Fibroblast of upper back skin (primary cell): ENCODE data around the gene MSANTD3.
"Not testable (repeated sequence)": the region's sequence is repeated elsewhere in the genome, so short reads cannot be mapped to it uniquely, and the experiment has no call there.

Experiments used
- DNase-seq: peaks from one replicate; pipeline ENCODE4 v3.0.0-alpha.2; 2013

Gene MSANTD3

GRCh38 chr9:100426530-100427365, at the start of gene MSANTD3:
MSANTD3 (plus strand) TSS chr9:100427143; CDS start chr9:100441939, 14,796 bp downstream.
- peak; percentile 73 for DNase-seq

- DNase-seq, result peak; percentile 88
Measured at GRCh38 chr9:100379862-100380261, 47.1 kb upstream of the MSANTD3 start.

DNA sequence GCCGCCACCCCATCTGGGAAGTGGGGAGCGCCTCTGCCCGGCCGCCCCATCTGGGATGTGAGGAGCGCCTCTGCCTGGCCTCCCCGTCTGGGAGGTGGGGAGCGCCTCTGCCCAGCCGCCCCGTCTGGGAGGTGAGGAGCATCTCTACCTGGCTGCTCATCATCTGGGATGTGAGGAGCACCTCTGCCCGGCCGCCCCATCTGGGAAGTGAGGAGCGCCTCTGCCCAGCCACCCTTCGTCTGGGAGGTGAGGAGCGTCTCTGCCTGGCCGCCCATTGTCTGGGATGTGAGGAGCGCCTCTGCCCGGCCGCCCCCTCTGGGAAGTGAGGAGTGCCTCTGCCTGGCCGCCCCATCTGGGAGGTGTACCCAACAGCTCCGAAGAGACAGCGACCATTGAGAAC, 34.0 kb upstream of the MSANTD3 start:
- not testable (repeated sequence) for DNase-seq

- DNase-seq, result peak; percentile 33
Measured at GRCh38 chr9:100394032-100394695, 32.8 kb upstream of the MSANTD3 start.

DNA sequence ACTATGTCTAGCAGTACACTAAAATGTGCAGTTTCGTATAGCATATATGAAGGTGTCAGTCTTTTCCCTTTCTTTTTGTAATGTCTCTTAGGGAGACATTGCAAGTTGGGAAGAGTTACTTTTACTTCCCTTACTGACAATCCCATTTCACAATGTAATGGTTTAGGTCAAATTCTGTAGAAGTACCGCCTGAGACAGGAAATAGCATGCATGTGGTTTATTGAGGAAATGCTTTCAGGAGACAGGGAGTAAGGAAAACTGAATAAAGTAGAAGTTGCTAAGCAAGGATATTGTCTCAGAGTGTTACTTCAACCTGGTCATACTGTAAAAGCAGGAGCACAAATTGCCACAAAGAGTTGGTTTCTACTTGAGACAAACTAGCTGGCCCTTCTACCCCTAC, 32.1 kb upstream of the MSANTD3 start:
- DNase-seq, result peak; percentile 39

- DNase-seq, result no peak
Measured at GRCh38 chr9:100396769-100397168, 30.2 kb upstream of the MSANTD3 start.

- peak; percentile 13 for DNase-seq
Measured at GRCh38 chr9:100397529-100398266, 29.2 kb upstream of the MSANTD3 start.

DNA sequence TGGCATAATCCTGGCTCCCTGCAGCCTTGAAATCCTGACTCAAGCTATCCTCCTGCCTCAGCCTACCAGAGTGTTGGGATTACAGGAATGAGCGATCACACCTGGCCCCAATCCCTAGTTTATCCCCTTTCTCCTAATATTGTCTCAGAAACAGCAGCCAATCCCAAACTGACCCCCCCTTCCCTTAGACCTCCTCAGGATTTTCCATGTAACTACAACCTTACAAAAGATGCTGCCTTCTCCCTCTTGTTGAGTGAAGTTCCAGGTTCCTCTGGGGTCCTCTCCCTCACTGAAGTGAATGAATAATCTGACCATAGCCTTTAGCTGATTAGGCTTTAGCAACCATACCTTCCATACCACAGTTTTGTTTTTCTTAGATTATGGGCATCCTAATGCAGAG, 25.9 kb upstream of the MSANTD3 start:
- DNase-seq, result no peak

DNA sequence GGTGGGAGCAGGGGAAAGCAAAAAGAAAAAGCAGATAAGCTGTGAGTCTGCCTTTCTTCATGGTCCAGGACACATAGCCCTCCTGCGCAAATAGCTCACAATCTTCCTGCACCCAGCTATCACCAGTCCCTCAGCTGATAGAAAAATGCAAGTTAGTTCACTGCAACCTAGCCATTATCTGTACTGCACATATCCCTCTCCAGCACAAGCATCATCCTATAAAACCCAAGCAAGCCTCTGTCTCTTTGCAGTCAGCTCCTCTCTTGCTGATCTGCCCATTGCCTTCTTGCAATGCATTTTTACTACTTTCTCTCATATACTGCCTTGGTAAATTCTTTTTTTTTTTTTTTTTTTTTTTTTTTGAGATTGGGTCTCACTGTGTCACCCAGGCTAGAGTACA, 20.0 kb upstream of the MSANTD3 start:
- no peak for DNase-seq

DNA sequence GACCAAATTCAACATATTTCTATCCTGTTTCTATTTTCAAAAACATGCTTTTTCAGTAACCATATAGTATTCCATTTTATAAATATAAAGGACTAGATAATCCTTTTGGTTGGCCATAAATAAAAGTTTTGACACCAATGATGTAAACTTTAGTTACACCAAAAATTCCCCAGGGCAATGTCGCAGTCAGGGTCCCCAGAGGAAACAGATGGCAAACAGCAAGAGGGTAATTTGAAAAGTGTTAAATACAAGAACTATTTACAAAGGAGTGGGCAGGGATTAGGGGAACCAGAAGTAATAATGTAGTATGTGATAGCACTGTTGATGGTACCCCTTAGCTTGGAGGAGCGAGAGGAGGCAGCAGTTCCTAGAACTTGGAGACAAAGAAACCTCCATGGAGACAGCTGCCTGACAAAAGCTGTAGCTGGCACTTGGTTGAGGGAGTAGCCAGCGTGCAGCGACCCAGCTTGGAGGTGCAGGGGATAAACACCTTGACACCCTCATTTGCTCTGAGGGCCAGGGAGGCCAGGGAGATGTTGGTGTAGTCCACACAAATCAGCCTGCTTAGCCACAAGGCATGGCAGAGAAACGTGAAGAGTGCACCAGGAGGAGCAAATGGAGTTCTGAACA, 18.3 kb upstream of the MSANTD3 start:
- DNase-seq, result no peak

- no peak for DNase-seq
Measured at GRCh38 chr9:100409176-100409556, 17.8 kb upstream of the MSANTD3 start.

DNA sequence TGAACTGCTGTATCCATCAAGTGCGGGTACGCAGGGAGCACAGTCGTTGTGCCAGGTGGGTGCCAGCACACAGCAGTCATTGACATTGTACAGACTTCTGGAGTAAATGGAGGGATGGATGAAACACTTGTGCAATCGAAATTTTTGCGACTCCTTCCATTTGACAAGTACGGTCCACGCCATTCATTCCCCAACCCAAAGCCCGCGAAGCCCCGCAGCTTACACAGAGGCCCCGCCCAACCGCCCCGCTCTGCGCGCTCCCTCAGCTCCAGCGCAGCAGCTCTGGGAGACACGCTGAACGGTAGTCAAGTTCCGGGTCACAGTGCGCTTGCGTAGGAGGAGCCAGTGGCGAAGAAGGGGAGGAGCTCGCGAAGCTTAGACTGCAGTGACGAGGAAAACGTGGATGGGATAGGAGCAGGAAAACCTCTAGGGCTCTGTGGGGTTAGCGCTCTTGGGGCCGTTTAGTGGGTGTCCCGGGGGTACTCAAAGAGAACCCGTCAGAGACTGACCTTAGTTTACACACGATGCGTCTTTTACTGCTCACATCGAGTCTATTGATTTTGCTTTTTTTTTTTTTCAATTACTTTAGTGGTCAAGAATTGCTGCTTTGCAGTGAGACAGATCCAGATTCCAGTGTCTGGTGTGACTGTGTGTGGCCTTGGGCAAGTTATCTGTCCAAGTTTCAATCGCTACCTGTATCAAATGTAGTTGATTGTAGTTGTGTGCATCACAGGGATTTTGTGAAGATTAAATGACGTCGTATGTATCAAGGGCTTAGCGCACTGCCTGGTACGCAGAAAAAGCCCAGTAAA, 15.3 kb upstream of the MSANTD3 start:
- peak; percentile 90 for DNase-seq

DNA sequence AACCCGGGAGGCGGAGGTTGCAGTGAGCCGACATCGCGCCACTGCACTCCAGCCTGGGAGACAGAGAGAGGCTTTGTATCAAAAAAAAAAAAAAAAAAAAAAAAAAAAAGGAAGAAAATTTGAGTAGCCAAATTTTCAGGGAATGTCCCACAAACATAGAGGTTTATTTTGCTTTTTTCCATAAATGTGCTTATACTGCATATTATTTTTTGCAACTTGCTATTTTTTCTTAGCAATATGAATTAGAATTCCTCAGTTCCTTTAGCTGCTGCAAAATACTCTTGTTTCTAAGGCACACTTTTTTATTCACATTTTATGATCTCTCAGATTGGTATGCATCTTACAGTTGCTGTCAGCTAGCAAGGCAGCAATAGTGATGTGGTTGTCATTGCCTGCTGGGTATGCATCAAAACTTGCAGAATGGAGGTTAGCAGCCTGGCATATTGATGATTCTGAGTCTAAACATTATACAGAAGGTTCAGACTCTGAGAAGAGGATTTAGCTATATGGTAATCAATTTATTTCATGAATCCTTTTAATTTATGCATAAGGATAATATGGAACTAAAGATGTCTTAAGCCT, 13.0 kb upstream of the MSANTD3 start:
- no peak for DNase-seq

DNA sequence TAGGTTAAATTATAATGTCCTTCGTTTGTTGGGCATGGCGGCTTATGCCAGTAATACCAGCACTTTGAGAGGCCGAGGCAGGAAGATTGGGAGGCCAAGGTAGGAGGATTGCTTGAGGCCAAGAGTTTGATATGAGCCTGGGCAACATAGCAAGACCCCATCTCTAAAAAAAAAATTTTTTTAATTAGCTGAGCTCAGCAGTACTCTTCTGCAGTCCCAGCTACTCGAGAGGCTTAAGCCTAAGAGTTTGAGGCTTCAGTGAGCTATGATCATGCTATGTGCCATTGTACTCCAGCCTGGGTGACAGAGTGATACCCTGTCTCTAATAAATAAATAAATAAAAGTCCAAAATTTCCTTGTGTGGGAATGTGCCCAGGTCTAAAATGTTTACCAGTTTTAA, 9.1 kb upstream of the MSANTD3 start:
- DNase-seq, result no peak

- DNase-seq, result no peak
Measured at GRCh38 chr9:100419166-100419565, 7.8 kb upstream of the MSANTD3 start.

DNA sequence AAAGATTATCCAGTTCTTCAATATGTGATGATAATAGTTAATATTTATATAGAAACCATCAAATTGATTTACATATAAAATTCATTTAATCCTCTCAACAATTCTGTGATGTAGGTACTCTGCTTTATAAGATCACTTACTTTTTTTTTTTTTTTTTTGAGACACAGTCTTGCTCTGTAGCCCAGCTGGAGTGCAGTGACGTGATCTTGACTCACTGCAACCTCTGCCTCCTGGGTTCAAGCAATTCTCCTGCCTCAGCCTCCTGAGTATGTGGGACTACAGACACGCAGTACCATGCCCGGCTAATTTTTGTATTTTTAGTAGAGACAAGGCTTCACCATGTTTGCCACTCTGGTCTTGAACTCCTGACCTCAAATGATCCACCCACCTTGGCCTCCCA, 5.8 kb upstream of the MSANTD3 start:
- not testable (repeated sequence) for DNase-seq

DNA sequence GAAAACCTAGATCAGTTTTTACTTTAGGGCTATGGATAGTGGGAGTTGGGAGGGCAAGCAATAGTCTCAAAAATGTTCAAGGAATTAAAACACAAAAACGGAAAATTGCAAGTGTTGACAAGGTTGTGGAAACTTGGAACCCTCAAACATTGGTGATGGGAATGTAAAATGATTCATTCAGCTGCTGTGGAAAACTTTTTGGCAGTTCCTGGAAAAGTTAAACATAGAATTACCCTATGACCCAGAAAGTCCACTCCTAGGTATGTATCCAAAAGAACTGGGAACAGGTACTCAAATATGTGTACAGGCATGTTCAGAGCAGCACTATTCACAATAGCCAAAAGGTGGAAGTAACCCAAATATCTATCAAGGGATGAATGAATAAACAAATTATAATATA, 1.2 kb upstream of the MSANTD3 start:
- no peak for DNase-seq

DNA sequence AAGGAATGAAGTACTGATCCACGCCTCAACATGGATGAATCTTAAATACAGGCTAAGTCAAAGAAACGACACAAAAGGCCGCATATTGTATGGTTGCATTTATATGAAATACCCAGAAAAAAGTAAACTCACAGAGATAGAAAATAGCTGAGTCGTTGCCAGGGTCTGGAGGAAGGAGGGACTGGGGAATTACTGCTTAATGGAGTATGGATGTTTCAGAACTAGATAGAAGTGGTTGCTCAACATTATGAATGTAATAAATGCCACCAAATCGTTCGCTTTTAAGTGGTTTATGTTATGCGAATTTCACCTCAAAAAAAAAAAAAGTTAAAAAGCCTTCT, 784 bp upstream of the MSANTD3 start:
- DNase-seq, result no peak

GRCh38 chr9:100427366-100428263, 672 bp downstream of the MSANTD3 start:
- DNase-seq, result peak; percentile 62

GRCh38 chr9:100428871-100429654, 2.1 kb downstream of the MSANTD3 start:
- DNase-seq, result peak; percentile 99
